HG03354 (cell line): Measurements from ENCODE around the gene ANTKMT.
"Not testable (repeated sequence)": the region's sequence is repeated elsewhere in the genome, so short reads cannot be mapped to it uniquely, and the experiment has no call there.

Source experiments
- ATAC-seq: cut with Tn5 transposase; IDR thresholded peaks from one replicate; pipeline ENCODE4 v1.9.1; 2021; ENCODE audit warnings: mild to moderate bottlenecking; ENCODE audit not compliant: unreplicated experiment, poor library complexity, severe bottlenecking

The ANTKMT gene

DNA sequence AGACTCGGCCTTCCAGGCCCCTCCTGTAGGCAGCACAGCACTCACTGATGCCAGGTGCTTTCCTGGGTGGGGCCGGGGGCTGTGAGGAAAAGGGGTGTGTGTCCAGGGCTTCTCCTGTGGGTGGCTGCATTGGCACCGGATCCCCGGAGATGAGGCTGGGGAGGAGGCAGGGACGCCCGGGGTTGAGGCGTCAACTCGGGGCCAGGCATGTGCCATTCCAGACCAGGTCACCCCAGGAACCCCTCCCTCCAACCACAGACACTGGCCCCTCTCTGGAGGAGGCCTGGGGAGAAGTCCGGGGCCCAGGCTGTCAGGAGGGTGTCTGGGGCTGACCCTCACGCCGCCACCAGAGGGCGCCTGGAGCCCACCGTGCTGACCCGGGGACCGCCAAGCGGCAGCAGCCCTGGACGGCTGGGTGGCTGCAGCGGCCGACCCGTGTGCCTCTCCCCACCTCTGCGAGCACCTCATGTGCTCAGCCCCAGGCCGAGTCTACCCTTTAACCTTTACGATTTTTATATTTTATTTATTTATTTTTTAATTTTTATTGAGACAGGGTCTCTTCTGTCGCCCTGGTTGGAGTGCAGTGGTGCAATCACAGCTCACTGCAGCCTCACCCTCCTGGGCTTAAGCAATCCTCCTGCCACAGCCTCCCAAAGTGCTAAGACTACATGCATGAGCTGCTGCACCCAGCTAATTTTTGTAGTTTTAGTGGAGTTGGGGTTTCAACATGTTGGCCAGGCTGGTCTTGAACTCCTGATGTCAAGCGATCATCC, 9.2 kb upstream of the ANTKMT start:
- no peak for ATAC-seq

DNA sequence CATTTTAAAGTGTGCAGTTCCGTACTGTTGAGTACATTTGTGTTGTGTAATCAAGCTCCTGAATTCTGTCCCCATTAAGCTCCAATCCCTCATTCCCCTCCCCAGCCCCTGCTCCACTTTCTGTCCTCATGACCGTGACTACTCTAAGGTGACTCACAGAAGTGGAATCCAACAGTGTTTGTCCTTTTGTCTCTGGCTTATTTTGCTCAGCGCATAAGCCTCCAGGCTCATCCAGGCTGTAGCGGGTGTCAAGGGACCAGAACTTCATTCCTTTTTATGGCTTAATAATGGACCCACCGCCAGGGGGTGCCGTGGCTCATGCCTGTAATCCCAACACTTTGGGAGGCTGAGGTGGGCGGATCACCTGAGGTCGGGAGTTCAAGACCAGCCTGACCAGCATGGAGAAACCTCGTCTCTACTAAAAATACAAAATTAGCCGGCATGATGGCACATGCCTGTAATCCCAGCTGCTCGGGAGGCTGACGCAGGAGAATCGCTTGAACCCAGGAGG, 8.2 kb upstream of the ANTKMT start:
- not testable (repeated sequence) for ATAC-seq

DNA sequence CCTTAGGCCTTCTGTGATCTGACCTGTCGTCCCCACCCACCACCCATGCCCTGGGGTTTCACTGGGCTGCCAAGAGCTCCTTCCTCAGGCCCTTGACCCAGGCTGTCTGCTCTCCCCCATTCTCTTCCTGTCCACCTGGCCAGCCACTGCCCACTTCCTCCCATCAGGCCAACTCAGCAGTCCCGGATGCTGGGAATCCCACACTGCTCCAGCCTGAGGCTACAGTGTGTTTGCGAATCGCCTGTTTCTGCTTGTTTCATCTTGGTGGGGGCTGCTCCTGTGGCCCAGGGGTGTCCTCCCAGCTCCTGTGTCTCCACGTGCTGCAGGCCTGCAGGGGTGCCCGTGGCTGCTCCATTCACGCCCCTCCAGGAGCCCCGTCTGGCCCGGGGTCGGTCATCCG, 6.9 kb upstream of the ANTKMT start:
- no peak for ATAC-seq

DNA sequence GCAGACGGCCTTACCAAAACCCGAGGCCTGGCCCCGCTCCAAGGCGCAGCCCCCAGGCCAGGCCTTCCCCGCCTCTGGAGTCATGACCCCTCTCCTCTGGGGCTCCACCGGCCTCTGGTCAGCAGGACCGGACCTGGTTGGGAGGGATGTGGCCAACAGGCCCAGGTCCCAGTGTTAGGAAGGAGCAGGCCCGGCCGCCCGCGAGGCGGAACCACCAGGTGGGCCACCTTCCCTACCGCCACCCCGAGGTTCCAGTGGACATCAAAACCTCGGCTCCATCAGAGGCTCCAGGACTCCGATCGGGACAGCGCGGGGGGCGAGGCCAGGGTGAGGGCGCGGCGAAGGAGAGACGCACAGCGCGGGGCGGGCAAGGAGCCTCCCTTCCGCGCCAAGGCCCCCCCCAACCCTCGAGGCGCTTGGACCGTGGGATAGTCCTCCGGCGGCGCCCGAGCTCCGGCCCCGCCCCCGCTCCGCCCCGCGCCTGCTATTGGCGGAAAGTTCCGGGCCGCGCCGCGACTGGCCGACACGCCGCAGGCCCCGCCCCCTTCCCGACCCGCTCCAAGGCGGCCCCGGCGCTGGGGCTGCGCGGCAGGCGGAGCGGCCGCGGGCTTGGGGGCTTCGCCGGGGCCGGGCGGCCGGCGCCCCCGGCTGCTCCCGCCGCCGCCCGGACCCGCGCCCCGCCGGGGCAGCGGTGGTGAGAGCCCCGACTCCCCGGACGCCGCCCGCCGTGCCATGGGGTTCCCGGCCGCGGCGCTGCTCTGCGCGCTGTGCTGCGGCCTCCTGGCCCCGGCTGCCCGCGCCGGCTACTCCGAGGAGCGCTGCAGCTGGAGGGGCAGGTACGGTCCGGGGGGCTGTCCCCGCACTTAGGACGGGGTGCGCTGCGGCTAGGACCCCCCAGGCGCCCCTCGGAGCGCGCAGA, 6.1 kb upstream of the ANTKMT start, which contains the start of gene METRN:
TSS of gene METRN (plus strand) at position 561 of the 919 bp plus-strand sequence. CDS start at position 733, 172 bp downstream.
- peak; percentile 80 for ATAC-seq

DNA sequence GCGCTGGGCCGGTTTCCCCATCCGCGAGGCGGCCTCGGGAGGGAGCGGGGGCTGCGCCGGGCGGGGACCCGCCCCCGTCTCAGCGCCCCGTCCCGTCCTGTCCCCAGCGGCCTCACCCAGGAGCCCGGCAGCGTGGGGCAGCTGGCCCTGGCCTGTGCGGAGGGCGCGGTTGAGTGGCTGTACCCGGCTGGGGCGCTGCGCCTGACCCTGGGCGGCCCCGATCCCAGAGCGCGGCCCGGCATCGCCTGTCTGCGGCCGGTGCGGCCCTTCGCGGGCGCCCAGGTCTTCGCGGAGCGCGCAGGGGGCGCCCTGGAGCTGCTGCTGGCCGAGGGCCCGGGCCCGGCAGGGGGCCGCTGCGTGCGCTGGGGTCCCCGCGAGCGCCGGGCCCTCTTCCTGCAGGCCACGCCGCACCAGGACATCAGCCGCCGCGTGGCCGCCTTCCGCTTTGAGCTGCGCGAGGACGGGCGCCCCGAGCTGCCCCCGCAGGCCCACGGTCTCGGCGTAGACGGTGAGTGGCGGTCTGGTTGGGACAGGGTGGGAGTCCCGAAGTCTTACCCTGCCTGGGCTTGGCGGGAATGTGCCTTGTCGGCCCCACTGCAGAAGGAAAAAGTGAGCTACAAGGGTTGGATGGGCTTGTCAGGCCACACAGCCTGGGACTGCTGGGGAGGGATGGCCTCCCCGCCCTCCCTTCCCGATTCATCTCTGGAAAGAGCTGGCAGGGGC, 5.3 kb upstream of the ANTKMT start:
- ATAC-seq = peak; percentile 9

DNA sequence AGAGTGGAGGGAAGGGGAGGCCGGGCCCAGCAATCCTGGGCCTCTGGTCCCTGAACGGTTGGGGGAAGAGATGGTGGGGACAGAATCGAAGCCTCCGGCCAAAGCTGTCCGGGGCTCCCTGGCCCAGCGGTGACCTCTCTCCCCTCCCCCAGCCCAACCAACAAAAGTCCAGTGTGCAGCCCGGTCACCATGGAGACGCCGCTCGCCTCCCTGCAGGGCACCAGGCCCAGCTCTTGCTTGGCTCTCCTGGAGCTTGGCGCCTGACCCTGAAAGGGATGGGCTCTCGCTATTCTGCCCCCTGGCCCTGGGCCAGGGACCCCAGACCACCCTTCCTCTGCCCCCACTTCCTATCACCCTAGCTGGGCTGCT, 4.8 kb upstream of the ANTKMT start:
- no peak for ATAC-seq

DNA sequence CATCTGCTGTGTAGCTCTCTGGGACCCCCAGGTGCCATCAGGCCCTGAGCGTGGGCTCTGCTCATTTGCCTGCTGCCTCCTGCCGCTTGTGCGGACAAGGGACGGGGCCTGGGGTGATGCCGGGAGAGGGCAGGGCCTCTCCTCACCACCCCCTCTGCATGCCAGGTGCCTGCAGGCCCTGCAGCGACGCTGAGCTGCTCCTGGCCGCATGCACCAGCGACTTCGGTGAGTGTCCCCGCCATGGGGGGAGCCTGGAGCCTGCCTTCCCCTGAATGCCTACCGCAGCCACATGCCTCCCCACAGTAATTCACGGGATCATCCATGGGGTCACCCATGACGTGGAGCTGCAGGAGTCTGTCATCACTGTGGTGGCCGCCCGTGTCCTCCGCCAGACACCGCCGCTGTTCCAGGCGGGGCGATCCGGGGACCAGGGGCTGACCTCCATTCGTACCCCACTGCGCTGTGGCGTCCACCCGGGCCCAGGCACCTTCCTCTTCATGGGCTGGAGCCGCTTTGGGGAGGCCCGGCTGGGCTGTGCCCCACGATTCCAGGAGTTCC, 4.1 kb upstream of the ANTKMT start:
- no peak for ATAC-seq

DNA sequence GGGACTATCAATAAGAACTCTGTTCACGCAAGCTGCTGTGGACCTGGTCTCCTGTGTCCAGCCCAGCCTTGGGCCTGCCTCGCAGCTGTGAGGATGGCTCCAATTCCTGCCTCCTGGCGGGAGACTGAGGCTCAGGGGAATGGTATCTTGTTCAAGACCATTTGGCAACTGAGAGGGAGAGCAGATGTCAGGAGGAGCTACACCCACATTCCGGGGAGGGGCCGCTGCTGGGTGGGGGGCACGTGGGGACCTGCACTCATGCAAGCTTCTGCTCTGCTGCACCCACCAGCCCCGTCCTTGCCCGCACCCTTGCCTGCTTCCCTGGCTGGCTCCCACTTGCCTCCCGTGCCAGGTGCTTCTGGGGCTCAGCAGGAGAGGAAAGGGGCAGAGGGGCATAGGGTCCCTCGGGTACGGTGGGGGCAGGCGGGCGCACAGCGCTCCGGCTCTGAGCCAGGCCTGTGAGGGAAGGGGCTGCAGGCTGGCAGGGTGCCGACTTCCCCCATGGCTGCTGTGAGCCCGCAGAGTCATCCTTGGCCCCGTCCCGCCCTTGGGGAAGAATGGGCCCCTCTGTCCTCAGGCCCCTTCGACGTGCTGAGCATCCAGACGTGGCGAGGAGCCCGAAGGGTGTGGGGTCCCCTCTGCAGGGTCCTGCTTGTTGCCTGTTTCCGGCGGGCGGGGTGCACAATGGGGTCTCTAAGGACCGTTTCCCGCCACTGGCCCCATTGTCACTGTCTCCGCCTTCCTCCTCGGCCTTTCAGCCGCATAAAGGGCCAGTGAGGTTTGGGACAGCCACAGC, 3.3 kb upstream of the ANTKMT start:
- no peak for ATAC-seq

DNA sequence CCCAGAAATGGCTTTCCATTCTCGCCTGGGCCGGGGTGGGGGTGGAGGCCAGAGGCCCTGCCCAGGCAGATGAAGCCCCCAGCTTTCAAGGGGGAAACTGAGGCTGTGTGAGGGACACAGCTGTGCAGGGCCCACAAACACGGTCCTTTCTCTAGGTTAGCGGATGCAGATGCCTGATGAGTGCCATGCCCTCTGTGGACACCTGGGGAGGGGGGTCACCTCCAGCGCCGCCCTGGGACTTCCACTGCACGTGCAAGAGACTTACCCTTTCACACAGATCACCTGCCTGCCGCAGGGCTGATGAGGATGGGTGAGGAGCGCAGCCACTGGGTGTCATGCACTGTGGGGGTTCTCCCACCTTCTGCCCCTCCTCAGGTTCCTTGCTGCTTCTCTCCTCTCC, 2.6 kb upstream of the ANTKMT start:
- no peak for ATAC-seq

DNA sequence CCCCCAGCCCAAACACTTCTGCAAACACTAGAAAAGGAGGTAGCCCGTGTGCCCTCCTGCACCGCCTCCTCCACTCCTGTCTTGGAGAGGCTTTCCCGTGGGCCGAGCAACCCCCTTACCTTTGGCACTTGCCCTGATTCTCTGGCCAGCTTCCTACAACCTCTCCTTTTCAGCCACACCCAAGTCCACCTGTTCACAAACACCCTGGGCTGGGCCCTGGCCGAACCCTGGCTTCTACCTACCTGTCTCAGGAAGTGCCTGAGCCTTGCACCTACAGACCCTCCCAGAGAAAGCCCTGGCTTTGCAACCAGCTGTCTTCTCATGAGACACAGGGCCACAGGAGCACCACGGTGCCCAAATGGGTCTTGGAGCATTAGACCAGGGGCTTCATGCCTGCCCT, 2.0 kb upstream of the ANTKMT start:
- no peak for ATAC-seq

DNA sequence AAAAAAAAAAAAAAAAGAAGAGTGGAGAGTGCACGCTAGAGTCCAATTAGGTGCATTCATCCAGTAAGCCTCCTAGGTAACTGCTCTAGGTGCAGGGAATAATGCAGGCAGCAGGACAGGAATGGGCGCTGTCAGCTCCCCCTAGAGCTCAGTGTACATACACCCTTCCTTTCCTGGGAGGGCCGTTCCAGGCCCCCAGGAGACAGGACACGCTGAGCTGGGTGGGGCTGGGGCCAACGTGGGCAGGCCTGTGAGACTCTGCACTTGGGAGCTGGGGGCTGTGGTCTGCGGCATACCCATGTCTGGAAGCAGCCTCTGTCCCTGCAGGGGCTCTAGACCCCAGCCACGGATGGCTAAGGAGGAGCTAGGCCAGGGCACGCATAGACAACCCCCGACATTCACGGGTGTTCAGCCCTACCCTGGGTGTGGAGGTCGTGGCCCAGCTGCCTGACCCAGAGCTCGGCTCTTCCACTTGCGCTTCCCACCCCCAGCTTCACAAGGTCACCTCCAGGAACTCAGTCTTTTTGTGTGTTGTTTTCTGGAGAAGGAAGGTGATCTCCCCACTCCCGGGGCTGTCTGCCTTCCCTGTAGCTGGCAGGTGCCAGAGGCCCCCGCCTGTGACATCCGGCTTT, 1.0 kb upstream of the ANTKMT start:
- ATAC-seq = no peak

DNA sequence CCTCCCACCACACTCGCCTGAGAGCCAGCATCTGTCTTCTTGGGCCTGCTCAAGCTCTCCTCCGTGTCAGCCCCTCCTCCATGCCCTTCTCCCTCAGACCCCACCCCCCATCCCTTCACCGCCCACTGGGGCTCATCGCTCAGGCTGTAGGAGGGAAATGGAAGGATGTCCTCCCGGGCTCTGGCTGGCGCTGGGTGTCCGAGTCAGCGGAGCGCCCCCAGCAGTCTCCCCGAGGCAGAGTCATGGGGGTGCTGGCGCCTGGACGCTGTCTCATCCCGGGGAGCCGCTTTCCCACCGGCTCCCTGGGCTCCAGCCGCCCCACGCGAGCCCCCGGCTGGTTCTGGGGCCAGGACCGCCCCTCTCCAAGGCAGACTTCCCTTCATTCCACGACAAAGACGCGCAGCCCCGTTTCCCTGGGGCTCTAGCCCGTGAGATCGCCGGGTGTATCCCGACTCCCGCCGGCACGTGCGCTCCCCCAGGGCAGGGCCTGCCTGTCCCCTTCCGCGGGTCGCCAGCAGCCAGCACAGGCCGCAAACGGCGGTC, 428 bp upstream of the ANTKMT start:
- ATAC-seq = no peak

DNA sequence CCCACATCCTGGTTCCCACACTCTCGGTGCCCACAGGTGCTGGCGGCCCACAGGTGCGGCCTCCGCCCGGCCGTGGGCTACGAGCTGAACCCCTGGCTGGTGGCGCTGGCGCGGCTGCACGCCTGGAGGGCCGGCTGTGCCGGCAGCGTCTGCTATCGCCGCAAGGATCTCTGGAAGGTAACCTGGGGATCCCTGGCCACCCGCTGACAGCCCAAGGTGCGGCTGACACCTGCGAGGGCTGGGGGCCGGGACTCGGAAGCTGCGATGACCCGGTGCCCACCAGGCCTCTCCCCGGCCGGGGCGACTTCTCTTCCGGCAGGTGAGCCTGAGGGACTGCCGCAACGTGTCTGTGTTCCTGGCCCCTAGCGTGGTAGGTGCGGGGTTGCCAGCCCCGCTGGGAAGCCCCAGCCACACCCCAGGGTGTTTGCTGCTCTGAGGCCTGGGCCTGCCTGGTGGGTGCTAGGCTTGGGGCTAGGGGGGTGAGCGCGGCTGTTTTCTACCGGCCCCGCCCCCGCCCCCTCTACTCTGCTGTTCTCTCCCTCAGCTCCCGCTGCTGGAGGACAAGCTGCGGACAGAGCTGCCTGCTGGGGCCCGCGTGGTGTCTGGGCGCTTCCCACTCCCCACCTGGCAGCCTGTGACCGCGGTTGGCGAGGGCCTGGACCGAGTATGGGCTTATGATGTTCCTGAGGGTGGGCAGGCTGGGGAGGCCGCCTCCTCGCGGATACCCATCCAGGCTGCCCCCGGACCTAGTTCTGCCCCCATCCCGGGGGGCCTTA, 1.0 kb downstream of the ANTKMT start:
- no peak for ATAC-seq

DNA sequence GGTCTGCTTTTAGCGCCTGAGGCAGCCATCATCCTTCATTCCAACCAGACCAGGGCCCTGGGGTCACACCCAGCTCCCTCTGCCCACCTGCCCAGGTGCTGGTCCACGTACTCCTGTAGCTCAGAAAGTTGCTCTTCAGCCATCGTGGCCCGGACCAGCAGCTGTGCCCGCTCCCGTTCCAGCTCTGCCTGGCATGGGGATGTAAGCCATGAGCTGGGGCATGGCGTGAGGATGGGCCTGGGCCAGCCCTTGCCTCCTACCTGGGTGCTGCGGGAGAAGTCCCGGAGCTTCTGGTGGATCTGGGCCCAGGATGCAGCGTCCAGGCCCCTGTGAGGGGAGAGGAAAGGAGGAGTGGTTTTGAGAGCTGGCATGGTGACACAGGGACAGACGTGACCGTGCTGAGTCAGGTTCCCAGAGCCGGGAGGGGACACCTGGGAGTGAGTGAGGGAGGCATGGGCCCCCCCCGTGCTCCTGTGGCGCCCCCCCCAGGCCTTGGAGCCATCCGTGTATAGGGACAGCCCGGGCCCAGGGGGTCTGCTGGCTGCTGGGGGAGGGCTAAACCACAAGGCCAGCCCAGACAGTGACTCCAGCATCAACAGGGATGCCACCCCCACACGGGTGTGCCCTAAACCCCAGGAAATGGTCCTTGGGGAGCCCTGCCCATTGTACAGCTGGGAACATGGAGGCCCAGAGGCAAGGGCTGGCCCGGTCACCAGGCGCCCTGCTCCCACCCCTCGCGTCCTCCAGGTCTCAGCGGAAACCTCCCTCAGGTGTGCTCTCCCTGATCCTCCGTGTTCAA, 2.1 kb downstream of the ANTKMT start:
- no peak for ATAC-seq

DNA sequence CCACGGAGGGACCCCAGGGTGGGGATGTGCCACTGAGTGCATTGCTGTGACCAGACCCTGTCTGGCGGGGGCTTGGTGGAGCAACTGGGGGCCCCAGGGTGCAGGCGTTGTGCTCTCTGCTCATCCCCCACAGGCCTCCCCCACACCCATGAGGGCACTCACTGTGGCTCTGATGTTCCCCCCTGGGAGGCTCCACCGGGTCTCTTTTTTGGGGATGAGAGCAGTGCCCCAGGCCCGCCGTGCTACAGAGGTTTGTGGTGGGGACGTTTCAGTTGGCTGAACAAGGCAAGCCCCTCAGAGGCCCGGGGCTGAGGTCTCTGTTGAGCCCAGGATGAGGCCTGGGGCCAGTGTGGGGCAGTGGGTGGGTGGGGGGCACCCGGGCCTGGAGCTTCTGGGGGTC, 2.7 kb downstream of the ANTKMT start:
- ATAC-seq = no peak

DNA sequence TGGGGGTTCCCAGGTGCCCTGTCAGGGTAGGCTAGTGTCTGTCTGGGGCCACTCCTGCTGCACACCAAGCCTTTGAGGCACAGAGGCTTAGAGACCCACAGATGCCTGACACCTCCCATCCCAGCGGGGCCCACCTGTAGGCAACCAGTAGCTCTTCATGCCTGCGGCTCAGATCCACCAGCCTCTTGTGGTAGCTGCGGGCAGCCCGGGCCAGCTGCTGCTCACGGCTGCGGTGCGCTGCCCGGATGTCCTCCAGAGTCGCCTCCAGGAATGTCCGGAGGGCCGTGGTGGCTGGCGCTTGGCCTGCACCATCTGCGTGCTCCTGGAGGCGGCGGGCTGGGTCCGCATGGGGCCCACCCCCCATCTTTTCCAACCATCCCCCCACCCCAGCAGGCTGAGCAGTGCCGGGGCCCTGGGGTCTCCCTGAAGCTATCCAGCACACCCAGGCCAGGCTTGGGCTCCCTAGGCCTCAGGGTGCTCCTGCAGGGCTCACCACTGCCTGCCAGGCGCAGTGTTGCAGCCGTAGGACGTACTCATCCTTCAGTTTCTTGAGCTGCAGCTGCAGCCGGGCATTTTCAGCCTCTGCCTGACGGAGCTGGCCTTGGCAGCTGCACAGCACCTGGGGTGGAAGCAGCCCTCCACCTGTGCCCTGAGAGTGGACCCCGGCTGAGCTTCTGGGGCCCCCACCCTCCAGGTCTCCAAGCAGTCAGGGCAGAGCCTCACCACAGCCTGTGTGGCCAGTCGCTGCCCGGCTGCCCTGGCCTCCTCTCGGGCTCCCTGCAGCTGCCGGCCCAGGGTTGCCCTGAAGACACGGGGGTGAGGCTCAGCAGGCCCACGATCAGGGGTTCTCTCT, 3.5 kb downstream of the ANTKMT start:
- no peak for ATAC-seq
